Right kidney (tissue), 1 donor: ENCODE results near the gene QSOX2.

Experiments
- DNase-seq: peaks from one replicate; pipeline ENCODE4 v3.0.0-alpha.2; 2016

Gene QSOX2

GRCh38 chr9:136172412-136173079, 73.1 kb downstream of the QSOX2 start:
- DNase-seq = no peak

- no peak for DNase-seq
Observed at GRCh38 chr9:136171801-136172411, 73.7 kb downstream of the QSOX2 start.

- no peak for DNase-seq
Observed at GRCh38 chr9:136171009-136171800, 74.4 kb downstream of the QSOX2 start.

GRCh38 chr9:136170006-136170901, 75.4 kb downstream of the QSOX2 start:
- no peak for DNase-seq

DNA sequence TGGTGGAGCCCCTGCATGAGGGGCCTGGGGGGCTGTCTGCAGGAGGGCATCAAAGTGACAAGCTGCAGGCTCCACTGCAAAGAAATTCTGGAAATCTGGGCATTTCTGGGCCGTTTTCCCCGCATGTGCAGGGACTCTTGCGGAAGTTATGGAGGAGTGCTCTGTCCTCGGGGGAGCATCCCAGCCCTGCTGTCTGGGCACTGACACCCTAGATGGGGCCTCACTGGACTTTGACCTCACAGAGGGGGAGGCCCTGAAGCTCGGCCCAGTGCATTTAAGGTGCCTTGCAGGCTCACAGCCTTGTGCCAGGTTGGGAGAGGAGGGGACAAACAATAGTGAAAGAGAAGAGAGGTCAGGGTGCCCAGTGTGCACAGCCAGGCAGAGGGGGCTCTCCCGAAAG, 76.1 kb downstream of the QSOX2 start:
- DNase-seq = no peak

- no peak for DNase-seq
Observed at GRCh38 chr9:136163248-136163850, 82.3 kb downstream of the QSOX2 start.

GRCh38 chr9:136160995-136161610, 84.5 kb downstream of the QSOX2 start:
- no peak for DNase-seq

GRCh38 chr9:136160381-136160841, 85.2 kb downstream of the QSOX2 start:
- DNase-seq = peak; percentile 16

DNA sequence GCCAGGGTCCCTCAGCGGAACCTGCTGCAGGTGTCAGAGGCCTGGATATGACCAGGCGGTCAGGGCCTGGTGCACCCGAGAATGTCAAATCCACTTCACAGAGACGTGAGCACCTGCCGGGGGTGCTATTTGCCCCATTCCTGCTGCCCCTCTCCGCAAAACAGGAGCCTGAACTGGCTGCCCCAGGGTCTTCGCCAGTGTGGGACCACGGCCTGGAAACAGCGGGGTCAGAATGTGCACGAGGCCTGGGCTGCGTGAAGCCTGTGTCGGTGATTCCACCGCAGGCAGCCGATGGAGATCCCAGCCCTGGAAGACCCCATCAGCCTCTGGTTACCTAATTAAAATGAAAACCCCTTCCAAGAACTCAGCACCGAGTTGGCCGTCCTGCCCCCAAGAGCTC, 85.8 kb downstream of the QSOX2 start:
- peak; percentile 2 for DNase-seq

DNA sequence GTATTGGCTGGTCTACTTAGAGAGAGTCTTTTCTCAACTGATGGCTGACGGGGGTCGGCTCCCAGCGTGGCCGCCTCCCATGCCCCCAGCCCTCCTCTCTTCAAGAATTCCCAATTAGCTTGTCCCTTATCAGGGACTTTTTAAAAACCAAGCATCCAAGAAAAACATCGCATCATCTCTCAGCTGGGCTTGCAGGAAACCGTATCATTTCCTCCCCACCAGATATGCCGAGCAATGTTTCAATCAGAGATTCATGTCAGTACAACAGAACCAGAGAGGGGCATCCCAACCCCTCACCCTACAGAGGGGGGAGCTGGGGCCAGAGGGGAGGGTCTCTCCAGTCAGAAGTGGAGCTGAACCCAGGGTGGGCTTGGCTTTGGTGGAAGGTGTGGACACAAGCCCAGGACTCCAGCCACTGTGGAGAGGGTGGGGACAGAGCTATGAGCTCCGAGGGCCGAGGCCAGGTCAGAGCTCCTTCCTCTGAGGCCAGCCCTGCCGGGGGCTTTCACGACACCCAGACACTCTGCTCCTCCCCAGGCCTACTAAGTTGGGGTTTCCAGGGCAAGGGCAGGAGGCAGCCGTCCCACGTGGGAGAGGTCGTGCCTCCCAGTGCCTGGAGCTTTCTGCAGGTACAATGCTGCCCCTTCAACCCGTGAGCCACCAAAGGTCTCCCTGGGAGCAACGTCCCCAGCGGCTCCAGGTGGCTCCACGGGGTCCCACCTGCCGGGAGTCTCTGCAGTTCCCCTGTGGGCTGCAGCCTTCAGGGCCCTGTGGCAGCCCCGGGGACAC, 87.9 kb downstream of the QSOX2 start:
- DNase-seq = no peak
